Endothelial cell of hepatic sinusoid (primary cell): ENCODE results near the gene MAJIN.

Experiments
- in situ Hi-C: cut with HindIII; loops from 2 replicates; pipeline ENCODE4 v1.10.0; 2017; ENCODE audit warnings: low sequenced_read_pairs

MAJIN gene

GRCh38 chr11:64933935-64934681, 37.8 kb downstream of the MAJIN start:
- in situ Hi-C loops: loop anchor here (5.0 kb wide), 5 partner anchors 33 to 142 kb away; no protein-coding TSS in a partner anchor

DNA sequence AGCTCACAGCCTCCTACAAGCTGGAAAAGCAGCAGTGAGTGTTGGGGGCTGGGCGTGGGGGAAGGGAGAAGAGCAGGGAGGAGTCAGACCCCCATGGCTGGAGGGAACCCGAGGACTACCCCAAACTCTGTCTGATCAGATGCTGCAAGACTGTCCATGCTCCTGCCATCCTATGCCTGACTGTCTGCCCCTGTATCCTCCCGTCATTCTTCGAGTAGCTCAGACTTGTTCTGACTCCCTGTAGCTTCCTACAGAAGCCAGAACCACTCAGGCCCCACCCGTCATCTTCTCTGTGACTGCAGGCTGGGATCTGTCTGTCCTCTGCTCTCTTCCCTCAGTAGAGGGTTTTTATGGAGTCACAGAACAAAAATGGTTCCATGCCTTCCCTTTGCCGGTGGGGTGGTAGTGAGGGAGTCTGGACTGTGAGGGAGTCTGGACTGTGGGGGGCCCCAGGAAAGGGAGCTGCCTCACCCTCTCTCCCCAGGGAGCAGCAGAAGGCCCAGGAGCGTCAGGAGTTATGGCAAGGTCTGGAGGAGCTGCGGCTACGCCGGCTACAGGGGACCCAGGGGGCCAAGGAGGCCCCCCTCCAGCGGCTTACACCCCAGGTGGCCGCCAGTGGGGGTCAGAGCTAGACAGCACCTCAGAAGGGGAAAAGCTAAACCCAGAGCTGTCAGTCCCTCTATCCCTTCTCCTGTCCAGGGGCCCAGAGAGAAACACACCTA, 38.5 kb downstream of the MAJIN start:
- in situ Hi-C loops: loop anchor here (5.0 kb wide), 5 partner anchors 34 to 141 kb away; no protein-coding TSS in a partner anchor

DNA sequence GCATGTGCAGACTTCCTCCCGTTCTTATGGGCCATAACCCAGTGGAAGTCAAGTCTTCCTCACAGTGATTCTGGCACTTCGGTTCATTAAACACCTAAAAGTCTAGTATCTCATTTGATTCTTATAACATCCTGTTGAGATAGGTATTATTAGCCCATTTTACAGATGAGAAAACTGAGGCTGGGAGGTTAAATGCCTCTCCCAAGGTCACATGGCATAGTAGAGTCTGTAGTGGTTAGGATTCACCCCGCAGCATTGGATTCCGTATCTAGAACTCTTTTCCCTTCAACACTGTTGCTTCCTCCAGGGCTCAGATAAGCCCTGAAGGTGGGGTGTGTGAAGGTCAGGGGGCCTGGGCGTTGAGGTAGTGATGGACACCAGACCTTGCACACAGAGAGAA, 39.6 kb downstream of the MAJIN start:
- in situ Hi-C loops: loop anchor here (5.0 kb wide), 5 partner anchors 35 to 140 kb away; no protein-coding TSS in a partner anchor

- in situ Hi-C loops: loop anchor here (5.0 kb wide), 5 partner anchors 36 to 139 kb away; no protein-coding TSS in a partner anchor
These were observed 40.6 kb downstream of the MAJIN start for GRCh38 chr11:64931290-64931689.

- in situ Hi-C loops: loop anchor here (5.0 kb wide), 5 partner anchors 37 to 138 kb away; no protein-coding TSS in a partner anchor
These were observed 41.6 kb downstream of the MAJIN start for GRCh38 chr11:64930340-64930739.

- in situ Hi-C loops: loop anchor here (5.0 kb wide), 5 partner anchors 37 to 137 kb away; no protein-coding TSS in a partner anchor
These were observed 42.3 kb downstream of the MAJIN start for GRCh38 chr11:64929625-64930024.

GRCh38 chr11:64928957-64929356, 43.0 kb downstream of the MAJIN start:
- in situ Hi-C loops: no loop called here

- in situ Hi-C loops: no loop called here
These were observed 45.2 kb downstream of the MAJIN start for GRCh38 chr11:64926689-64927088.

- in situ Hi-C loops: no loop called here
These were observed 46.1 kb downstream of the MAJIN start for GRCh38 chr11:64925536-64926436.

DNA sequence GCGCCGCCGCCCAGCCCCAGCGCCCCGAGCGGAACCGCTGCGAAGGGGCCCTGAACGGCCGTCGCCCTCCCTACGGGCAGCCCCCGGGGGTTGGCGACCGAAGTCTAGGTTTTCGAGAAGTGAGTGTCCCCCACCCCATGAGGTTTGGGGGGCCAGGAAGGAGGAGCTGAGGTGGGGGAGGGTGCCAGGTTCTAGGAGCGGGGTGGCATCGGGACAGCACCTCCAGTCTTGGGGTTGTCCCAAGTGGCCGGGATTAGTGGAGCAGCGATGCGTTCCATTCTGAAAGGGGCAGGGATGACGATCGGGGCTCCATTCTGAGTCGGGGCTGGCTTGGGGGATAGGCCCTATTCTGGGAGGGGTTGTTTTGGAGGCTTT, 47.0 kb downstream of the MAJIN start:
- in situ Hi-C loops: no loop called here

DNA sequence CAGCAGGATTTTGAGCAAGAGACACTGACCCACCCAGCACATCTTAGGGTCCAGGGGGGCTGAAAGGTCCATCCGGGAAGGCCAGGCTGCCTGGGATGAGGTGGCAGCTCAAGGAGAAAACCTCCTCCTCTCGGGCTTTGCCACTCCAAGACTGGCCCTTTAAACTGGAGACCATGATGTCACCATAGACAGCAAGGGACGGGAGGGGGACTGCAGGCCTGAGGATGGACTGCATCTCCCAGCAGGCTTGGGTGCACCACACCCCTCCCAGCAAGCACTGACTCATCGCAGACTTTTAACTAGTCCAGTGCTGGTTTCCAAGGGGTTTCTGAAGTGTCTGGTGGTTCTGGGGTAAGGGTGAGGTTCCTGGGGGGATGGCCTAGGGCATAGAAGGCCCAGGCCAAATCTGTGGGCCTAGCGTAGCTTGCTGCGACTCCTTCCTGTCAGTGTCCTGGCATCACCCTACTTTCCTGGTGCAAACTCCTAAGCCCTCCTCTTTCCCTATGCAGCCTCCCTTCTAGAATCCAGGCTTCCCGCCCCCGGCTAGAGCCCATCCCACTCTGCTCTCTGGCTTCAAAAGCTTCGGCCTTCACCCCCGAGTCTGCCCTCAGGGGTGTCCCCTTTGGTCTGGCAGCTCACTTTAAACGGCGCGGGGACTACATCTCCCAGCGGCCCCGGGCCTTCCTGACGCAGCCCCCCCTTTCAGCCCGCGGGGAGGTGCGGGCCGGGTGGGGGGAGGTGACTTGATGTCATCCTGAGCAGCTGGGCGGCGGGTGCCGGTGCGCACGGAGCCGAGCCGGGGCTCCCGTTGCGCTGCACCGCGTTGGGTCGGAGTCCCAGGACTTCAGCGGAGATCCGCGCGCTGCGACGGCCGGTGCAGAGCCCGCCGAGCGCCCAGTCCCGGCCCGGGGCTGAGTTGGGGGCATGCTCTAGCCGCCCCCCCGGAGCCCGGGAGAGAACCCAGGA, 47.7 kb downstream of the MAJIN start, which contains the start of gene PPP2R5B:
PPP2R5B (plus strand) TSS at position 746 of the 966 bp plus-strand sequence. CDS start 1,046 bp downstream, outside the sequence.
- in situ Hi-C loops: no loop called here

DNA sequence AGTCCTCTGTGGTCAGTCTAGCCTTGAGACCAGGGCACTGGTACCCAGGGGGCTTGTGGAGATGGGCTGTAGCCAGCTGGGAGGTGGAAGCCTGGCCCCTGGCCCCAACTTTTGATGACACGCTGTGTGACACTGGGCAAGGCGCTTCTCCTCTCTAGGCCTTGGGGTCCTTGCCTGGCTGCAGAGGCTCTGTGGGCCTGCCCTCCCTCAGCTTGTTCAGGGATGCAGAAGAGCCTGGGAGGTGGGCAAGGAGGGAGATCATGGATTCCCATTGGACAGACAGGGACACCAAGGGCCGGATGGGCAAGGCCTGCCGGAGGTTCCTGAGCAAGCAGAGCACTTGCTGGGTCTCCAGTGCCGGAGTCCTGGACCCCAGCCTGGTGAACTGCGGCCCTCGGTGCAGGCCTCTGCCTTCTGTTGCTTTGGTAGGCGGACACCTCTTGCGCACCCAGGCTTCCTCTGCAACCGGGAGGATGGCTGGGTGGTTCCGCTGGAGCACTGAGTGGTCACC, 48.7 kb downstream of the MAJIN start:
- in situ Hi-C loops: no loop called here

DNA sequence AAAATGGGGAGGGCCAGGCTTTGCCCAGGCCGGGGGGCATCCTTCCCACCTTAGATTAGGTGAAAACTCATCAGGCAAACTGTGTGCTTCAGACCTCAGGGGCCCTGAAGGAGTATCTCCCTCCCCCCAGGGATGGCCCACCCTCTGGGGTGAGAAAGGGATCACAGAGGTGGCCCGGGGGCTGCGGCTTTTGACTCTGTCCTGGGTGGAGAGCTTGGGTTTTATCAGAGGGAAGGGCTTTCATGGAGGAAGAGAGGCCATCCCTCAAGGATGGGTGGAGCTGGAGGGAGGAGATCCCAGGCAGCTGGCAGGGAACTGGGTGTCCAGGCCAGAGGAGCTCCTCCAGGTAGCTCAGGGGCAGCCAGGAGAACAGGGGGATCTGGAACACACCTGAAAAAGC, 50.5 kb downstream of the MAJIN start:
- in situ Hi-C loops: no loop called here

DNA sequence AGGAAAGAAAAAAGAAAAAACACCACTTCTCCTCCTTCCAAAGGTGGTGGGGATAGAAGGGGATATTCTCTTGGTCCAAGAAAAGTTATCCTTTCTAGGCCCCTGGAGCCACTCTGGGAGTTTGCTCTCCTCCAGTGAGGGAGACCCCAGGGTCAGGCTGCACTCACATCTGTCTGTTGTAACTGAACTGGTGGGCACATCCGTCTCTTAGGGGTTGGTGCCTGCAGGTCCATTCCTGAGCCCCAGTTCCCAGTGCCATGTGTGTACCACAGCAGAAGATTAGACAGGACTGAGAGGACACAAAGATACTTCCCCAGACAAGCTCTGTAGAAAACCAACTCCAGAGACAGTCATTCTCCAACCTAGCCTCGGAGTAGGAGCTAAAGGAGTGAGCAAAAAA, 51.8 kb downstream of the MAJIN start:
- in situ Hi-C loops: no loop called here

DNA sequence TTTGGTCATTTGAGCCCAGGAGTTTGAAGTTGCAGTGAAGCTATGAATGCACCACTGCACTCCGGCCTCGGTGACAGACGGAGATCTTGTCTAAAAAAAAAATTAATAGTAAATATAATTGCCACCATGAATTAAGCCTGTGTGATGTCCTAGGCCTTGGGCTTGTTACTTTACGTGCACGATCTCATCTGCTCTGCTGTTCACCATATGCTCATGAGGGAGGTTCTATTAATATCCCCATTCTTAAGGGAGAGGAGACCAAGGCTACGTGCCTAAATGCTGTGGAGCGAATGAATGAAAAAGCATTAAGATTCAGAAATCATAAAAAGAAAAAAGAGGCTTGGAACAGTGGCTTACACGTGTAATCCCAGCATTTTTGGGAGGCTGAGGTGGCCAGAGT, 52.3 kb downstream of the MAJIN start:
- in situ Hi-C loops: no loop called here

GRCh38 chr11:64918017-64918416, 53.9 kb downstream of the MAJIN start:
- in situ Hi-C loops: no loop called here

GRCh38 chr11:64917663-64917995, 54.3 kb downstream of the MAJIN start:
- in situ Hi-C loops: no loop called here

GRCh38 chr11:64916775-64917662, 54.9 kb downstream of the MAJIN start, which contains the start of gene ATG2A:
TSS of gene ATG2A (minus strand) at chr11:64917209. CDS start at chr11:64917135, 74 bp downstream.
- in situ Hi-C loops: no loop called here
